Stimulated activated CD8-positive, alpha-beta memory T cell treated with anti-CD3 and anti-CD28 coated beads, Interleukin-15, amount 100 ng/mL, for 48 hours (primary cell): ENCODE measurements around the gene TBX4.
"Not testable (repeated sequence)": the region's sequence is repeated elsewhere in the genome, so short reads cannot be mapped to it uniquely, and the experiment has no call there.

Source experiments
- DNase-seq, 2 donors: peaks; one replicate each; pipeline ENCODE4 v3.0.0-alpha.2; 2020; ENCODE audit warnings: low read depth in 2 of 2

TBX4 gene

DNA sequence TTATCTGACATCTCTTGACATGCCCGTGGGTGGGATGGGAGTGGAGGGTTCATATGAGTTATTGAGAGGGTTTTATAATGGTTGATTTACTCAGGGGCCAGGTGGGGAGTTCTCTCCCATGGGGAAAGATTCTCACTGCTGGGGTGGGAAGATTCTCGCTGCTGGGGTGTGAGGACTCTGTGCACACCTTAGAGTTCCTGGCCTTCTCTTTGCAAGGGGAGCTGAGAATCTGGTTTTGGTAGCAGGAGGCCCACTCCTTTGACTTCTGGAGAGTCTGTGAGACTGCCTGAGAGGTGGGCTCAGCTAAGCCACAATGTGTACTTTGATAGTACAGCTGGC, 31.5 kb downstream of the TBX4 start:
- DNase-seq, result no peak

DNA sequence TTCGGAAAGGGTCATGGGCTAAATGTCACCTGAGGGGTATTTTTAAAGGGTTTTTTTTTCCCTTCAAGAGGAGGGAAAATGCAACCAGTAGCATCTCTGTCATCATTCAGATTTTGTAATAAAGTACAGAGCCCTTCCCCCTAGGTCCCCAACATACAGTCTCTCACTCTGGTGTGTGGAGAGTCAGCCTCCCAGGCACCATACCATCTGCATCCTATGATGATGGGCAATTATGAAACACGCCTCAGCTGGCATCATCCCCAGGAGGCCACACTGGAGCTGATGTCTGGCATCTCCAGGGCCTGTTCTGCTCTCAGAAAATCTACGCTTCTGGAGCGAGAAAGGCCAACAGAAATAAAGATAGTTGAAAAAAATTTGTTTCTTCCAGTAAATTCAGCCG, 32.0 kb downstream of the TBX4 start:
- no peak for DNase-seq

DNA sequence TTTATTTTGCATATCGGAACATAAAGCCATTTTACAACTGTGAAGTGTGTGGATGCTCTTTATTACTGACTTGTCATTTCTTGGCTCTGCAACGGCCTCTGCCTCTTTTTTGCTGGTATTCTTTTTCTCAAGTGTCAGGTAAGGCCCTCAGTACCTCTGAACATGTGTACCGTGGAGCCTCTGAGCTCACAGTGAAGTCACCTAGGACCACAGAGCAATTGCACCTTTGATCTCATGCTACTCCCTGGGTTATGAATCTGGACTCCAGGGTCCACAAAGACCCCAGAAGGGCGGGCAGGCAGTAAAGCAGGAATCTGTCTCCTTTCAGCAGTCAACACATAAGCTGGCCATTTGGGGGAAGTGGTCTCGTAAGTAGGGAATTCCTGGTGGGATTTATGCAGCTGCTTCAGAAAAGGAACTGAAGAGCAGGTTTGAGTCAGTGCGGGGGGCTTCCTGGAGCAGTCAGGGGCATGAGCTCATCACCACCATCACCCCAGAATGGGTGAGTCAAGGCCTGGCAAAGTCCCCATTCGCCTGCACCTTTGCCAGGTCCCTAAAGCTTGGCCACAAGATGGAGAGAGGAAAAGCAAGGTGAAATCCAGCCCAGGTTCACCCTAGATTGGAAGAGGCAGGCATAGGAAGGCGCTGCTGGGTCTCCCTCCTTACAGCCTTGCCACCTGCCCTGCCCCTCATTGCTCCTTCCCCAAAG, 33.0 kb downstream of the TBX4 start:
- no peak for DNase-seq

DNA sequence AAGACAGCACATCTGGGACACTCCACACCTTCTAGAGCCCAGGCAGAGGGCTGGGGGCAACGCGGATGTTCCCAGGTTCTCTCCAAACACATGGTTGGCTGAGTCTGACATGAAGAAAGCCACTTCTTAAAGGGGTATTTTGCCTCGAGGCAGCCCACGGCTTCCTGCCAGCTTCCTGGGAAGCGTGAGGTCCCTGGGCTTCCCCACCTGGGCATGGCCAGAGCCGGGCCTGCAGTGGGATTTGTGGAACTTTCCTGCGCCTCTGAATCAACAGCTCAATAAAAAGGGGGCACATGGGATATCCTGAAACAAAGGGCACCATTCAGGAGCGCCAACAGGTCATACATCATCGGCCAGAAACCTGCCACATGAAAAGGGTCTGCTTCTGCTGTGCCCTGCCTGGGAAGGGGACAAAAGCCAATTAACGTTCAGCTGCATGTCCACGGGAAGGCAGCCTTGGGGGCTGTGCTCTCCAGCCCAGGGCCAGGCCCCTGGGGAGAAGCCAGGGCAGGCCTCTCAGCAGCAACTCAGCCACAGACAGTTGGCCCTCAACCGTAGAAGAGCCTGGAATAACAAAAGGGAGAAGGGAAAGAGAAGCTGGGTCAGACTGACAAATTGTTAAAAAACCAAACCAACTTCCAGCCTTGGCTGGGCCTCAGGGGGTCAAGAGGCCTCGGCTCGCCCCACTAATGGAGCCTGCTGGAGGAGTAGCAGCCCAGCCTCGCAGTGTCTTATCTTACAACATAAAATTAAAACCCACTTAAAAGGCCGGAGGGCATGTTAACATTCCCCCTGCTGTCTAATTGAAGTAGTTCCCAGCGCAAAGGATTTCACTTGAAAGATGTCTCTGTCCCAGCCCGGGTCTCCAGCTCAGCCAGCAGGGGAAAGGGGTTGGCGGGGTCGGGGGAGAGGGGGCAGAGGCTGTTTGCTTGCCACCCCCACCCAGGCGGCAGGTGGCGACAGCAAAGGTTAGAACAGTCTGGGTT, 34.2 kb downstream of the TBX4 start:
- DNase-seq, result no peak

DNA sequence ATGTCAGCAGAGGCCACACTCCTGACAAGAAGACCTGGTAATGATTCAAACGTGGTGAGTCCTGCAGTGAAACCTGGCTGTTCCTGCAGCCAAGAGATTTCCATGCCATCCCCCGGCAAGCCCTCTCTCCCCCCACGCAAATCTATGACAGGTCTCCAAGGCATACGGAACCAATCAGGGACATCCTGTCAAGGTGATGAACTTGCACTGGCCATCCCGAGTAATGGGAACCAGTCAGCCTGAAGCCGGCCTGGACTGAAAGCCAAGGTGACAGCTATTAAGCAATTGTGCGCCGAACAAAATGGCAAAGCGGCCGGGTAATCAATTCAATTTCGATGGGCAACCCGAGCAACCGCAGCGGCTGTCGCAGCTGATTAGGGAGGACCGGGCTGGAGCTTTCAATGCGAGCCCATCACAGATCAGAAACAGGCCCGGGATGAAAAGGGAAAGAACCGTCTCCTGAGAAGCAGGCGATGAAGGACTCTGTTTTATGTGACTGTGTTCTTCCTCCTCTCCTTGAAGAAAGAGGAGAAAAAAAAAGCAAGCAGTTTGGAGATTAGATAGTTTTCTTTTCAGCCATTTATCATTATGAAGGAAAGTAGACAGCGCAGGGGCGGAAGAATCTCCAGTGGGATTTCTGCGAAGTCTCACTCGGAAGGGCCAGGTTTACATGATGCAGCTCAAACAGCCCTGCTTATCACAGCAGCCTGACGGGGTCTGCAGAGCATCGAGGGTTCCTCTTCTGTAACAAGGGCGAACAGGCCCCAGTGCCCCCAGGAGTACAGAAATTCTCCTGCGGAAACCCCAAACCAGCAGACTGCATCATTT, 35.2 kb downstream of the TBX4 start:
- no peak for DNase-seq

DNA sequence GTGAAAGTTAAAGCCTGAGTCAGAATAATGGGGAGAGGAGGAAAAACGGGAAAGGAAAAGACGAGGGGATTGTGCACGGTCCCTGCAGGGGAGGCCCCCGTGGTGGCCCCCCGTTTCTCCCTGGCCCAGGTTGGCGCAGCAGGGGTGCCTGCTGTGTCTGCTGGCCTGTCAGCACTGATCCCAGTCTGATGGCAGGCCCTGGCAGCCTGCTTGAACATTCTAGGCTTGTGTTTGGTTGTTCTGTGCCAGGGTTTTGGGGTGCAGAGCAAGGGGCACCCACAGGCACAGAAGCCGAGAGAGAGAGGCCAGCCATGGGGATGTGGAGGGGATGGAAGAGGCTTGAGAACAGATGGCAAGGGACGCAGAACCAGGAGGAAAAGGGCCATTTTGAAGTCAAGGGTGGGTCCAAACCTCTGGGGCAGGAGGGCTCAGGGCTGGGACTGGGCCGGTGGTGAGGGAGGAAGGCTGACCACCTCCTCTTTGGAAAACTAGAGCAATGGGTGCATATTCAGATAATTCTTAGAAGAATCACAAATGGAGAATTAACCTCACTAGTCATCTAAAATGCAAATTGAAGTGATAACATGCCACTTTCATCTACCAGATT, 35.9 kb downstream of the TBX4 start:
- DNase-seq, result no peak

DNA sequence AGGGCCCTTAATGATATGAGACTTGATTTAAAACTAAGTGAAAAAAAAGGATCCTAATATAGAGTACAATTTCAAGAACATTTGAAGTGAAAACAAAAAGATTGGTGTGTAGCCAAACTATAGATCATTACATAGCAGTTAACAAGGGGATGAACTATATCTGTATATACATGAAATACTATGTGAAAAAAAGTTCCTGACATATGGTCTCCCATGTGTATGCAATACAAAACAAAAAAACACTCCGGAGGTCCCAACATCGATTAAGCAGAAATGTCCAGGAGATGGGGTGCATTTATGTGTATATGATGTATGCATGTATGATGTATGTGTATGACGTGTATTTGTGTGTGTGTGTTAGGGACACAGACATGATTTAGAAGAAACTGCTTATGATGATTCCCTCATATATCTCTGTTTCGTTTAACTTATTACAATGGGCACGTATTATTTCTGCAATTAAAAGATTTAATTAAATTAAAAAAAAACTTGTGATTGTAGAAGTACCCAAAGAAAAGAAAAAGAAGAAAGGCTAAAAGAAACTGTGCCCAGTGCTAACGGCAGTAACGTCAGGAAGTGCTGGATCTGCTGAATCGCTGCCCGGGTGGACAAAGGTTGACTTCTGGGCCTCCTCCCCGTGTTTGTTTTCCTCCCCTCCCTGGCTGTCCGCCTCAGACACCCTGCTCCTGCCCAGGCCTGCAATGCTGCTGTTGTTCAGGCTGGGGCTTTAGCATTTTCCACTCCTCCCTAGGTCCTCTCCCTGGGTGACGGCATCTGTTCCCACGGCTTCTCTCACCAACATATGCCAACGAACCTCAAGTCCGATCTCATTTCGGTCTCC, 36.9 kb downstream of the TBX4 start:
- no peak for DNase-seq

DNA sequence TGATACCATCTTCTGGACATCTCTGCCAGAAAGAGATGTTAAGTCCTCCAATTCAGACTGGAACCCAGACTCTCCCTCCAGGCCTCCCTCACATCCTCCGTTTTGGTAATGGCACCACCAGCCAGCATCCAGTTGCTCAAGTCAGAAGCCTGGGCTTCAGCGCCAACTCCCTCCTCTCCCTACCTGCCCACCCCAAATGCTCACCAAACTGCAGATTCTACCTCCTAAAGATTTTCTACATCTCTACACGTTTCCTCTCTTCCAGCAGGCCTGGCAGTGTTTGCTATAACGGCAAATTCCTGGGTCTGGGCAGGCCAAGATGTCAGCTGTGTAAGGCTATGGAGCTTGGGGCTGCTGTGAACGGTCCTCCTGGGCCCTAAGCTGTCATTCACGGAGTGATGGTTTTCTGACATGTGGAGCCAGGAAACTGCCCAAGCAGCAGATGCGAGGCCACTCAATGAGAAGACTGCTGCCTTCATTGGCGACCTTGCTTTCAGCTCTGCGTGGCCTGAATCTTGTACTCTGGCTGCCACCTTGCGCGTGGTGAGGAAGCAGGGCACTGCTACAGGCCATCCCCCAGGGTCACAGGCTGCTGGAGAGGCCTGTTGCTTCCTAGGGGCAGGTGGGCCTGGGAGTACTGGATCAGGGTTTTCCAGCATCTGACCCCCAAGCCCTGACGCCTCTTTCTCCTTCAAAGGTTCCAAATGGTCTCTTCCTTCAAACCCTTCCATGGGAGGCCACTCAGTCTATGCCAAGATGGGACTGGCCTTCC, 37.7 kb downstream of the TBX4 start:
- no peak for DNase-seq

DNA sequence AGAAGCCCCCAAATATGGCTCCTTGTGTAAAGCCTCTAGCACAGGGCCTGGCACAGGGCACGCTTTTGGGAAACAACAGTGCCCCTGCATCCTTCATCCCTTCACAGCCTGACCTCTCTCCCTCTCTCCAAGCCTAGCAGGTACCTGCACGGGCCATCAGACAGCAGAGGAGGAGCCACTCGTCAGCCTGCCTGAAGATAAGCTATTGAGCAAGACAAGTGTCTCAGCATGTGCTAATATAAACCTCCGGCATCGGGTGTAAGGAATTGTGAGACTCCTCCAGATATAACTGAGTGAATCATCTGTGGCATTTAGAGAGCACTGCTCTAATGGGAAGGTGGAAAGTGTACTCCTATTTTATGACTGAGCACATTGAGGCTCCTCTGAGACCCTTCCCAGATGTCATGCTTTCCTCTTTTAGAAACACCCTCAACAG, 38.3 kb downstream of the TBX4 start:
- DNase-seq, result no peak

DNA sequence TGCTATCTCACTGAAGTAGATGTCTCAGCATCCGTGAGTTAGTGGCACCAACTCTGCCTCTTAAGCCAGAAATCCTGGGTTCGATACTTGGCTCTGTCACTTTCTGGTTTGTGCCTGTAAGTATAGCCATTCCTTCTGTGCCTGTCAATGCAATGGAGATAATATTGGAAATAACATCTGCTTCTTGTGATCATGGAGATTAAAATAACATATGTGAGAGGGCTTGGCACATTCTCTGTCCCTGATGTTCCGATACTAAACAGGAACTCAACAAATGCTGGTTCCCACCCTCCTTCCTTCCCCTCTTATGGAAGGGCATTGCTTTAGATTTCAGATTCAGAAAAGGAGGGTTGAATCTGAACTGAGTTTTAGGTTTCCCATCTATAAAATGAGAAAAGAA, 39.8 kb downstream of the TBX4 start:
- no peak for DNase-seq

DNA sequence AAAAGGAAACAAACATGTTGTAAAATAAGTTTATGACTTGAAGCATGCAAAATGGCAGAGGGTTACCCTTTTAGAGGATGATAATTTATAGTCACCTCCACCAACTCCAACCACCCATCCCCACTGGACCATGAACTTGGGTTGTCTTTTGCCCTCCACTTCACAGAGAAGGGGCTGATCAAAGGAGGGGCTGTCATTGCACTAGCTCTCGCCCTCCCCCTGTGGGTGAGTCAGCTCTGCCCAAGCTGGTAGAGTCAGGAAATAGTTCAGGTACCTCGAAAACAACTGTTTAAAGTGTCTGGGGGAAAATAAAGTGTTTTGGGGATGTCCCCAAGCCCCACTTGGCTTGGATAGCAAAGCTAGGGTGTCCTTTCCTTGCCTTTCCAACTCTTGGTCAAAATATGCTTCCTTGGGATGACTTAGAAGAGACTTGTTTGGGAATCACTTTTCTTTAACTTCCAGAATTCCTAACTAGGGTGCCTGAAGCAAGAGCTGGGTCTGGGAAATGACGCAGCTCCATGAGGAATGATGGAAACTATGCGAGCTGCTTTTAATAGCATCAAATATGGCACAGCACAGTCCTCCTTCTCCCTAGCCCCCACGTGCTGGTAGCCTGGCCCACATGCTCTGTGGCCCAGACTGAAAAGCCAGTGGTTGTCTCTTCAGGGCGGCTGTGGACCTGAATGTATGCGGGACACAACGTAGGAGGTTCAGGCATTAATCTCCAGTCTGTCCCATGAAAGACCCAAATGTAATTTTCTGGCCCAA, 40.7 kb downstream of the TBX4 start:
- no peak for DNase-seq

DNA sequence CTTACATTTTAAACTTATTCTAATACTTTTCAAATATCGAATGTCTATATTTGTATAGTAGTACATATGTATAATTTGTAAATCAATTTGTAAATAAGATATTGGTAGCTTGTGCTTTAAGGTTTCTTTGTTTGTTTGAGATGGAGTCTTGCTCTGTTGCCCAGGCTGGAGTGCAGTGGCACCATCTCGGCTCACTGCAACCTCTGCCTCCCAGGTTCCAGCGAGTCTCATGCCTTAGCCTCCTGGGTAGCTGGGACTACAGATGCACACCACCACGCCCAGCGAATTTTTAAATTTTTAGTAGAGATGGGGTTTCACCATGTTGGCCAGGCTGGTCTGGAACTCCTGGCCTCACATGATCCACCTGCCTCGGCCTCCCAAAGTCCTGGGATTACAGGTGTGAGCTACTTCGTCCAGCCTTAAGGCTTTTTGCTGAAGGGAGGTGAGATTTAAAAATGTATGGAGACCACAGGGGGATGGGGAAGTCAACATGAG, 41.7 kb downstream of the TBX4 start:
- not testable (repeated sequence) for DNase-seq

DNA sequence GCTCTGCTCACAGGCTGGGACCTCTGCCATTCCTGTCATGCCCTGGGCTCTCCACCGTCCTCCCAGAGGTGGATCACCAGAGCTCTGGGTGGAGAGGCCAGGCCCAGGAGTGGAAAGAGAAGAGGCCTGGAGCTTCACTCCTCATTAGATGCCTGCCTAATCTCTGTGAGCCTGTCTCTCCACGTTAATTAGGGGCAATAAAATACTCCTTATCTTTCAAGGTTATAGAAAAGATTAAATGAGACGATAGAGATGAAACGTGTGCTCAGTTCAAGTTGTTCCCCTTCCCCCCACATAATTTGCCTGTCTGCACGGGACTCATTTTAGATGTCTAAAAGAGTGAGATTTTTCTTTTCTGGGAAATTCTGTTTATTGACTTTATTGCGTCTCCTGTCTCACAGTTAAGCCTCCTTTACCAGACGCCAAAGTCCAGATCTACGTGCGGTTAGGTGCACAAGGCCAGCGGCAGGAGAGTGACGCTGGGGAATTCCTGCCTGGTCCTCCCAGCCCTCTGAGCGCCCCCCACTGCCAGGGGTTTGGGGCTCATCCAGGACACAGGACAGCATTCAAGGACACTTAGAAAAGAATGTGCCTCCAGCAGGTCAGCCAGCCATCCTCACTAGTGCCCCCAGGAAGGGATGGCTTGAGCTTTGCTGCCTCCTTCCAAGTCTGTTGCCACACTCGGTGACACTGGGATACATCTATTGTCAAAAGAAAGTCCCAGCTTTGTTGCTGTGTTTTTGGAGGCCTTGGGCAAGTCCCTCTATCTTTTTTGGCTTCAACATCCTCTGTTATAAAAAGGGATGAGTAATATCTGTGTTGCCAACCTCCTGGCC, 42.3 kb downstream of the TBX4 start:
- DNase-seq, result no peak

DNA sequence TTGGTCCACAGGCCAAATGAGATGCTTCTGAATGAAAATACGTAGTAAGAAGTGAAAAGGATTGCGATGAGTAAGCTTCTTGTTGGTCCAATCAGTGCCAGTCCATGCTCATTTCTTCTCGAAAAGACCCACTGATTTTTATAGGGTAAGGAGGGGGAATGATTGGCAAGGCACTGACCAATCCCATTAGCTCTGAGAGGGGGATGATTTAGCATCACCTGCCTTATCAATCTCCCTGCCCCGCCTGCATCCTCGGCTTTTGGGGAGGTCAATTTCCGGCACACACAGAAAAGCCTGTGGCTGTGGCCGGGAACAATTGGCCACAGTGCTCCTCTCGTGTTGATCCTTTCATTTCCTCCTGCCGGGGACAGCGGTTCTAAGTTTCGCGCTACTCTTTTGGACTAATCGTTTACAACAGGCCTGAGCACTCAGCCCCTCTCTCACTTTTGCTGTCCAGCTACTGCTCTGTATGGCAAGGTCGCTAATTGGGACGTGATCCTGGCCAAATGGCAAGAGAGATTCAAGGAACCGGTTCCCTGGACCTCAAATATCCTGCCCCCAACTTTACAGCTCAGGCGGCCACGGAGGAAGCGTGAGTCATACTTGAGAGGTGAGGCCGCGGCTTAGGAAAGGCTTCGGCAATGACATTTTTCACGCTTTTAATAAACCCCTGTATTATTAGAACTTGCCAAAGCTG, 43.1 kb downstream of the TBX4 start:
- no peak for DNase-seq

DNA sequence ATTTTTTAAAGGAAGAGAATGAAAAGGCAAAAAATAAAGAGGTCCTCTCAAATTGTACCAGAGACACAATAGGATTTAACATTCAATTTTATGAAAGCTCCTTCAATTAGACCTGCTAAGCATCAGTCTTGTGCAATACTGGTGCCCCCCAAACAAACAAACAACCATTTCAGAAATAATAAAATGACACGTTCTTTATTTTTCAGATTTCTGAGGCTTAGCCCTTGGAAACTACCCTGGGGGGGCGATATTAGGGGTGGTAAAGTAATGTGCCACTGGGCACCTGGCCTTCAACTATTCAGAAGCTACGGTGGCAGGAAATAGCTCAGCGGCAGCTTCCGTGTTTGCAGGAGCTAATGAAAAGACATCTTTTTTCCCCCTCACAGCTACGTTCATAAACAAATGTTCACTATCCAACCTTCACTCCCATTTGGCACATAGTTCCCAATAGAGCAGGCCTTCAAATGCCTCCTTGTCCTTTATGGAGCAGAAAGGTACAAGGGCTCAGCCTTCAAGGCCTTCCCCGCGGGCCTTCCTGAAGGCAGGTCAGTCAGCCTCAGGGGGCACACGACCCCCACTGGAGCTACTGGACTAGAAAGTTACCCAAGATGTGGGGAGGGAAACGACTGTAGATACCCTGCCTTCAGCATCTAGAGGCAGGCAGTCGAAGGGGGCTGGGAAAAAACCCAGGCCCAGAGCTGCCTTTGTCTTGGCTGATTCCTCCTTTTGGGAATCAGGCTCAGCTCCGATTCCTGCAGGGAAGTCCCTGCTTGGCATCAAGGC, 44.1 kb downstream of the TBX4 start:
- no peak for DNase-seq

DNA sequence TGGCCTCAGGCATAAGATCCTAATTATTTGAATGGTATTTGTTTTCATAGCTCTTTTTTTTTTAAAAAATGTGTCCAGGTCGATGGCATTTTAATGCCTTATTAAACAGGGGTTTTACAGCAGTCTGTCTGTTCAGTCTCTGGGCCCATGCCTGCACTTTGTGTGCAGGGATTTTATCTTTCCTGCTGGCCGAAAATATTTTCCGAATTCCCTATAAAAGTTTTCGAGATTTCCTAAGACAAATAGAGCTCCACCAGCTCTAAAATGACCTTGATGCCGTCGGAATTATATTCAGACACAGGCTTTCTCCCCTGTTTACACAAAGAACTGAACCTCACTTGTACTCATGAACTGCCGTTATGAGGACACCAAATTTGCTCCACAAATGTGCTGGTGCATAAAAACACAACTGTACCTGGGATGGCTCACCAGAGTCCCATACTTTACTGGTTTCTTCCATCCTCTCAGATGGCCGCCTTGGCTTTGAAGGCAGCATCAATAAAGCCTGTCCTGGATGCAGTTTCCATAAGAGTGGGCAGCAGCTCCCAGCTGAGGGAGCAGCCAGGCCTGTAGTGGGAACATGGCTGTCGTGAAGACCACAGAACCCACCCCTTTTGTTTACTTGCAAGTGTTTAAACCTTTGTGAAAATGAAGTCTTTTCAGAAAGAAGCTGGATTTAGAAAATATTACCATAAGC, 44.9 kb downstream of the TBX4 start:
- no peak for DNase-seq
